ENCODE measurements around the gene ZNF330. TPM values are rescaled to one million over a fixed set of nuclear protein-coding genes. Genes with fewer than 3 reads are reported as not detected.

Gene ZNF330
- total and polyA plus RNA-seq, 2 of the 8 experiments (the other 6 are each of a cell fraction or from before 2014, with no cell fraction given), result 17.7 to 44.3 TPM

GRCh38 chr4:141248486-141248885 lies 27.8 kb downstream of the ZNF330 start (continued):
- TF ChIP-seq TAF7 (optimal IDR thresholded peaks at IDR 0.05; ENCODE audit: borderline replicate concordance, low read depth, low read length) (no peak), CEBPB (IDR thresholded peaks at IDR 0.05; ENCODE audit: low read depth, low read length) (no peak), SIX5 (IDR thresholded peaks at IDR 0.05; ENCODE audit: low read depth, low read length) (no peak)

Data from H1 (cell line).